MG63 (cell line): ENCODE results near the gene UBE2D4. TPM values are rescaled to one million over a fixed set of nuclear protein-coding genes. Genes with fewer than 3 reads are reported as not detected.
A peak's percentile ranks its signal among the peaks of the same experiment; 100 is the strongest.
"Not testable (repeated sequence)": the region's sequence is repeated elsewhere in the genome, so short reads cannot be mapped to it uniquely, and the experiment has no call there.

Source experiments
- DNase-seq: peaks from one replicate; pipeline ENCODE4 v3.0.0-alpha.2; 2020
- H3K27me3 ChIP-seq: fragments of 250-450 bp; sonication (Bioruptor Pico); 2 replicates; pipeline ENCODE4 v1.5.1; 2020; ENCODE audit warnings: mild to moderate bottlenecking, moderate library complexity
- H3K36me3 ChIP-seq: fragments of 250-450 bp; sonication (Bioruptor Pico); 2 replicates; pipeline ENCODE4 v1.5.1; 2020; ENCODE audit warnings: mild to moderate bottlenecking, moderate library complexity
- H3K4me3 ChIP-seq: fragments of 250-450 bp; sonication (Bioruptor Pico); 2 replicates; pipeline ENCODE4 v1.5.1; 2020; ENCODE audit warnings: mild to moderate bottlenecking, moderate library complexity
- H3K9me3 ChIP-seq: fragments of 250-450 bp; sonication (Bioruptor Pico); 2 replicates; pipeline ENCODE4 v1.5.1; 2020; ENCODE audit warnings: mild to moderate bottlenecking, moderate library complexity
- total RNA-seq: library from RNA; depleted of rRNA; stranded (reverse); fragments of >200 nt; shearing (Covaris generic); gene quantifications from 2 replicates; pipeline ENCODE4 v1.2.3, GENCODE V29; 2014; ENCODE audit warnings: low replicate concordance; rRNA removed

The UBE2D4 gene
- 10.7 and 20.7 TPM in 2 replicates for total RNA-seq

DNA sequence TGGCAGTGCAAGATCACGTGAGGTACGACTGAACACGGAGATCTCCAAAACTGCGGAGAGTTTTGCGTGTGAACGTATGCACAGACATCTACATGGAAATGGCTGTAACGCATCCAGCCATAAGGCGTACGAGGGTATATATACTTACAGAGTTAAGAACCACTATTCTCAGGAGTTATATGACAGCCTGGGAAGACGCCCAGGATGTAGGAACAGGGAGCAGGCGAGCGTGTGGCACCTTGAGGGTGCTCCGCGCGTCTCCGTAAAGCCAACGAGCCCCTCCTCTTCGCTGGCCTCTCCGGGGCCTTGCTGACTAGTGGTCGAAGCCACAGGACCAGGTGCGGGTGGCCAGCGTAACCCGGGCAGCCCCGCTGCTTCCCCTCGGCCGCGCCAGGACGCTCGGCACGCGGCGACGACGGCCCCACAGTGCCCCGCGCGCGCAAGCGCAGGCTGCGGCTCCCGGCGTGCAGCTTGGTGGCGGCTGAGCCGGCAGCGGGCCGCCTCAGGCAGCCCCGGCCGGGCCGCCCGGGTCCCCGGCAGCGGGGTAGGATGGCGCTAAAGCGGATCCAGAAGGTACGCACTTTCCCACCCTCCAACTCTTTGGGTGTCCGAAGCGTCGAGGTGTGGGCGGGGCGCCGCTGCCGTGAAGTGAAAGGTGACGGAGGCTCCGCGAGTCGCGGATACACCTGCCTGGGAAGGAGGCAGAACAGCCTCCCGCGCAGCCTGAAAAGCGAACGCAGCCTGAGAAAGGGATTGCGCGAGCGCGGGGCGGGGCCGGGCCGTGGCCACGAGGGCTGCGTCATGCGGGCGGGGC is at the start of gene UBE2D4:
TSS of gene UBE2D4 (plus strand) at position 453 of the 814 bp plus-strand sequence. CDS start at position 550, 97 bp downstream.
- Histone ChIP-seq H3K36me3 (no peaks in the 10 kb centered on the region), H3K4me3 (peak within 1 kb of the TSS; percentile 73), H3K27me3 (no peaks in the 10 kb centered on the region), H3K9me3 (no peaks in the 10 kb centered on the region)
- DNase-seq: peak; percentile 79

DNA sequence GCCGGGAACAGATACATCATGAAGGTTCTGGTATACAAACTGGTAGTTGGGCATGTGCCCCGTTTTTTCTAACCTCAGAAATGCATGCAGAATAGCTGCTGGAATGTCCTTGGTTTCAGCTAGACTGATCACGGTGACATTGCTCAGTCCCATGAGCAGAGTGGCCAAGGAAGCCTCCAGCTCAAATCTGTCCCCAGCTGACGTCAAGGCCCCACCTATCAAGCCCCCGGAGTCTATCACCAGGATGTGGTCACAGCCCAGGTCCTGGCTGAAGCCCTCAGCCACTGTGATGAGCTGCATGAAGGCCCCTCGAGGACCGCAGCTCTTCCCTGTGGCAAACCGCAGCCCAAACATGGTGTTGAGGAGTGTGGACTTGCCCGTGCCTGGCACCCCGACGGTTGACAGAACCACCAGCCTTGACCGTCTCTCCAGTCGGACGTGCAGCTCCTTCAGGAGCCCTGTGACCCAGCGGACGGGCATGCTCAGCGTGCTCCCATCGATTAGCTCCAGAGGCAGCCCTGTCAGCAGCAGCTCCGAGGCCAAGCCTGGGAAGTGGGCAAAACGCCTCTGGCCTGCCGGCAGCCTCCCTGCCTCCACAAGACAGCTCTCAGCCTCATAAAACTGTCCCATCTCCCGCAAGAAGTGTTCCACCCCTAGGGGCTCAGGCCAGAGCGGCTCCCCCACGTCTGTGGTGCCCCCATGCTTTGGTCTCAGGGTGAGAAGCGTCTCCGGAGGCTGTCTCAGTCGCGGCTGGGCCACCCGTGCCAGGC is 49.1 kb upstream of the UBE2D4 start:
- H3K9me3 ChIP-seq: no peaks in the 10 kb centered on the region
- H3K36me3 ChIP-seq: peaks cover 78% of the 10 kb centered on the region
- no peaks in the 10 kb centered on the region for H3K27me3 ChIP-seq
- DNase-seq: no peak
- H3K4me3 ChIP-seq: no peak overlapping the region

DNA sequence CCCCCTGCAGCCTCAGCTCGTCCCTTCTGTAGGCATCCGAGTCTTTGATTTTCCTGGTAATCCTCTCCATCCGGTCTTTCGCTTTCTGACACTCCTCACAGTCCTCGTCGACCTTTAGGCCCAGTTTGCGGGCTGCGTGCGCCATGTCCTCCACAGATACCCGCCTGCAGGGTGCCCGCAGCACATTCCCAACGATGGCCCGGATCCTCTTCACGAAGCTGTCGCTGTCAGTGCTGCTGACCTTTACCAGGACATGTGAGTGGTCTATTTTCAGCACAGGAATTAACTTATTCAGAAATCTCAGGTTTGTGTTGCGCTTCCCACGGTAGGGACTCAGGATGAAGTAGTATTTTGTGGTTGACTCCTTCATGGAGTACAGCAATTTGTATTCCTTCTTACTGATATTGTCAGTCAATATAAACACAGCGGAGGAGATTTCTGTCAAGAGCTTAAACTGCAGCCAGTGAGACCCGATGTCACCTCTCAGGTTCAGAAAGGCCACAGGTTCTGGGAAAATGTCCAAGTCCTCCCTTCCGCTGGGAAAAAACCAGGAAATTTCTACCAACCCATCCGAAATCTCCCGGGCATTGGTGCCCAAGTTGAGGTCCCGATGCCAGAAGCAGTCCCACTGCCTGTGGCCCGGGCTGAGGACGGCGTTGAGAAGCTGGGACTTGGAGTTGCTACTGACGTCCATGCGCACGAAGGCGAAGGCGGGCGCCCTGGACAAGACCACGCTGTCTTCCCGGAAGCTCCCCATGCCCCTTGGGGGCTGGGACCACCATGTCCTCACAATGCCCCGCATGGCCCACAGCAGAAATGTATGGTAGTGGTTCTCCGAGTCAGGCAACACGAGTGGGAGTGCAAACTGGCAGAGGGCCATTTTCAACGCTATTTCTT is 48.0 kb upstream of the UBE2D4 start:
- H3K27me3 ChIP-seq: no peaks in the 10 kb centered on the region
- H3K9me3 ChIP-seq: no peaks in the 10 kb centered on the region
- H3K36me3 ChIP-seq: peaks cover 84% of the 10 kb centered on the region
- H3K4me3 ChIP-seq: no peak overlapping the region
- no peak for DNase-seq

DNA sequence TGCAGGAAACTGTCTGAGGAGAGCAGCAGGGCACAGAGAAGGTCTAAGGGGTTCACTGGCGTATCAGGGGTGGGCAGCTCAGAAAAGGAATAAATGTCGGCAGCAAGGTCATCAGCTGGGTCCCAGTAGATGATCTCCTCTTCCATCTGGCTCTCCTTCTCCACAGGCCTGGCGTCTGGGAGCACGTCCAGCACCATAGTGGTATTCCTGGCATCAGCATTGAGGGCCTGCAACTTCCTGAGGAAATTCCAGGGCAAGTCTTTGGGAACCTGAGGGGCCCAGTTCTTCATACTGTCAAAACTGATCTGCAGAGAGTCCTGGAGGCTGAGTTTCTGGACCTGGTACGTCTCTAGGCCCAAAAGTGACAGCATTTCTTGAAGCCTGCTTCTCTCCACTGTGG is 47.4 kb upstream of the UBE2D4 start:
- H3K36me3 ChIP-seq: peaks cover 81% of the 10 kb centered on the region
- peak; percentile 53 for DNase-seq

DNA sequence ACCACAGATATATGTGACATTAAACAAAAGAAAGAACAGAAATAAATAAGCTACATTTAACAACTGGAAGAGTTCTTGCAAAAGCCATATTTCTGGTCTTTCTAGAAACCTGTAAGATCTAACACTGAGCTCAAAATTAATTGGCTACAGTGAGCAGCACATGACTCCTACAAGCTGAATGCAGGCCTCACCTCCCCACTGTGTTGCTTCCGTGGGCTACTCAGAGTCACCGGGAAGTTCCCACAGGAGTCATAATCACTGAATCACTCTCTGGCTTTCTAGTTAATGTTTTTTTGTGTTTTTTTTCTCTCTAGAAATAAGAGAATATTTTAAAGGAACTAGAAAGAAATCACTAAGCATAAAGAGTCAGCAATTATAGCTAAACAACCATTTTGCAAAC is 46.8 kb upstream of the UBE2D4 start:
- H3K4me3 ChIP-seq: no peak overlapping the region
- no peaks in the 10 kb centered on the region for H3K9me3 ChIP-seq
- no peaks in the 10 kb centered on the region for H3K27me3 ChIP-seq
- DNase-seq: peak; percentile 42
- peaks cover 78% of the 10 kb centered on the region for H3K36me3 ChIP-seq

More for the DNA sequence above, 47.4 kb upstream of the UBE2D4 start:
- Histone ChIP-seq H3K27me3 (no peaks in the 10 kb centered on the region), H3K9me3 (no peaks in the 10 kb centered on the region), H3K4me3 (no peak overlapping the region)

DNA sequence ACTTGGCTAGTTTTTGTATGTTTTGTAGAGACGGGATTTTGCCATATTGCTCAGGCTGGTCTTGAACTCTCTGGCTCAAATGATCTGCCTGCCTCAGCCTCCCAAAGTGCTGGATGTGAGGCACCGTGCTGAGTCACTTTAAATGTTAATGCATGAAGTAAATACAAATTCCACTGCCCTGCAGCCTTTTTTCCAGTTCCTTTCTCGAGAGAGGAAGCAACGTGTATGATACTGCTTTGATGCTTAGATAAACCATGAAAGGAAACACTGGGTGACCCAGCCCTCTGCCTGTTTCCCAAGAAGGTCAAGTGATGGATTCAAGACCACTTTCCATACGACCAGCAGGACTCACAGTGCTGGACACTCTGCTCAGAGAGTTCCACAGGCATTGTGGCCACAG is 45.6 kb upstream of the UBE2D4 start:
- H3K9me3 ChIP-seq: no peaks in the 10 kb centered on the region
- DNase-seq: no peak
- H3K4me3 ChIP-seq: no peak overlapping the region
- H3K36me3 ChIP-seq: peaks cover 75% of the 10 kb centered on the region
- no peaks in the 10 kb centered on the region for H3K27me3 ChIP-seq

DNA sequence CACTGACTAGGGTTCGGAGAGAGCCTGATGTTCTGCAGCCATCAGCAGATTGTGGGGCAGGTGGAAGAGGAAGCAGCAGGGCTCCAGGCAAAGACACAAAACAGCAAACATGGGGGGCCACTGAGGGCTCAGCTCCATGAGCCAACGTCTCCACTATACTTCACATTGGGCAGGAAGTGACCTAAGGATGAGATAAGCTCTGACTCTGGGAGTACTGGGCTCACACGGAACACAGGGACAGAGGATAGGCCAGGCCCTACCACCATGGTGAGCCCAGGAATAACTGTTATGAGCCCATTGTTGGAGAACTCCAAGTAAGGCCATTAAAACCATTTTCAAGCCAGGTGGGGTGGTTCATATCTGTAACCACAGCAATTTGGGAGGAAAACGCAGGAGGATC is 42.0 kb upstream of the UBE2D4 start:
- peaks cover 53% of the 10 kb centered on the region for H3K36me3 ChIP-seq
- no peaks in the 10 kb centered on the region for H3K9me3 ChIP-seq
- no peak for DNase-seq
- H3K4me3 ChIP-seq: no peak overlapping the region
- no peaks in the 10 kb centered on the region for H3K27me3 ChIP-seq

DNA sequence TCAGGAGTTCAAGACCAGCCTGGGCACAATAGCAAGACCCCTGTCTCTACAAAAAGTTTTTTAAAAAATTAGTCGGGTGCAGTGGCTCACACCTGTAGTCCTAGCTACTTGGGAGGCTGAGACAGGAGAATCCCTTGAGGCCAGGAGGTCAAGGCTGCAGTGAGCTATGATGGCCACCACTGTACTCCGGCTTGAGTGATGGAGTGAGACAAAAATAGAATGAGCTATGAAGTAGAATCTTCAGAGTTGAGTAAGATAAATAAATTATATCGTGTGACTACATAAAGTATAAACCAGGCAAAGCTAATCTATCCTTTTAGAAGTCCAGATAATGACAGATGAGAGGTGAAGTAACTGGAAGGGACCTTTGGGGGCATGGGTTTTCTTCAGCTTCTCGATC is 41.6 kb upstream of the UBE2D4 start:
- Histone ChIP-seq H3K27me3 (no peaks in the 10 kb centered on the region), H3K36me3 (peaks cover 52% of the 10 kb centered on the region), H3K9me3 (no peaks in the 10 kb centered on the region), H3K4me3 (no peak overlapping the region)
- no peak for DNase-seq

DNA sequence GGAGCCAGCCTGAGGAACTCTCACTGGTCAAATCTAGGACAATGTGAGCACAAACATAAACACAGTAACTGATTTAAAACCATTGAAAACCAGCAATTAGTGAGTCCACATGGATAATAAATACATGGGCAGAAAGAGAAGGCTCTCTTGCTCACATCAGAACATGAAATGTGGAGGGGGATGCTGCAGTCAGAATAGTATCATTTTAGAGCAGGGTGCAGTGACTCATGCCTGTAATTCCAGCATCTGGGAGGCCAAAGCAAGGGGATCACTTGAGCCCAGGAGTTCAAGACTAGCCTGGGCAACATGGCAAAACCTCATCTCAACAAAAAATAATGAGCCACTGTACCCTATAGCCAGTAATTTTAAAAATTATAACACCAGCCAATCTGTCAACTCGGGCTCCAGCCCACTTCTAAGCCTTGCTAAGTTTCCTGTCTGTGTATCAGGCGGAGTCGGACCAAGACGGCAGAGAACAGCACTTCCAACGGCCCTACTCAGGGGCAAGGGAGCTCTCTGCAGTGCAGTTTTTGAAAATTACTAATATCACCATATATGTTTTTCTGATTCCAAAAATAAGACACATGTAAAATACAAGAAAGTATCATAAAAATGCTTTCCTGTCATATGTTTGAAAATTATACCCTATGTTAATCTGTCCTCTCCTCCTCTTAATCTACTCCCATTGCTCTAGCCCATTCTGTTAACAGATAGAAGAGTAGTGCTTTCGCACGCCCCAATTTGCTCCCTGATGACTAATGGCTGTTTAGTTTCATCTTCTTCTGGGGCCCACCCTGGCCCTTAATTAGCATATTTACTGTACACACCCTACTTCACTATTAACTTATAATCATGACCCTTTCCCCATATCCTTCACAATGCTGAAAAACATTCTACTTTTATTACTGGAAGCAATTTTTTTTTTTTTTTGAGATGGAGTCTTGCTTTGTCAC is 37.0 kb upstream of the UBE2D4 start:
- no peaks in the 10 kb centered on the region for H3K27me3 ChIP-seq
- no peak overlapping the region for H3K4me3 ChIP-seq
- no peak for DNase-seq
- peaks cover 21% of the 10 kb centered on the region for H3K36me3 ChIP-seq
- no peaks in the 10 kb centered on the region for H3K9me3 ChIP-seq

DNA sequence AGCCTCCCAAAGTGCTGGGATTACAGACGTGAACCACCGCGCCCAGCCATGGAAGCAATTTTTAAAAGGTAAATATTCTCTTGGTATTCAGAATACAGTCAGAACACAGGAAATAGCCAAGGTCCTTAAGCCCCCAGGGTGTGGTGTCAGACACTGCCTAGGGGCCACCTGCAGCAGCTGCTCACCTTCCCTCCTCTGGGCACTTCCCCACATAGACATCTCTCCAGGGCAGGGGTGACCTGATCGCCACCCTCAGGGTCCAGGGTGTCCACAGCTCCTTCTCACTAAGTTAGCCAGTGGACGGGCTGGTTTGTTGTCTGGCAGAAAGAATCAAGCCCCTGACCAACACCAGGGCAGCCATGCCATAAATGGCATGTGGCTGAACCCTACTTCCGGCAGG is 35.8 kb upstream of the UBE2D4 start:
- Histone ChIP-seq H3K36me3 (peaks cover 21% of the 10 kb centered on the region), H3K27me3 (no peaks in the 10 kb centered on the region), H3K9me3 (no peaks in the 10 kb centered on the region), H3K4me3 (no peak overlapping the region)
- DNase-seq: no peak

DNA sequence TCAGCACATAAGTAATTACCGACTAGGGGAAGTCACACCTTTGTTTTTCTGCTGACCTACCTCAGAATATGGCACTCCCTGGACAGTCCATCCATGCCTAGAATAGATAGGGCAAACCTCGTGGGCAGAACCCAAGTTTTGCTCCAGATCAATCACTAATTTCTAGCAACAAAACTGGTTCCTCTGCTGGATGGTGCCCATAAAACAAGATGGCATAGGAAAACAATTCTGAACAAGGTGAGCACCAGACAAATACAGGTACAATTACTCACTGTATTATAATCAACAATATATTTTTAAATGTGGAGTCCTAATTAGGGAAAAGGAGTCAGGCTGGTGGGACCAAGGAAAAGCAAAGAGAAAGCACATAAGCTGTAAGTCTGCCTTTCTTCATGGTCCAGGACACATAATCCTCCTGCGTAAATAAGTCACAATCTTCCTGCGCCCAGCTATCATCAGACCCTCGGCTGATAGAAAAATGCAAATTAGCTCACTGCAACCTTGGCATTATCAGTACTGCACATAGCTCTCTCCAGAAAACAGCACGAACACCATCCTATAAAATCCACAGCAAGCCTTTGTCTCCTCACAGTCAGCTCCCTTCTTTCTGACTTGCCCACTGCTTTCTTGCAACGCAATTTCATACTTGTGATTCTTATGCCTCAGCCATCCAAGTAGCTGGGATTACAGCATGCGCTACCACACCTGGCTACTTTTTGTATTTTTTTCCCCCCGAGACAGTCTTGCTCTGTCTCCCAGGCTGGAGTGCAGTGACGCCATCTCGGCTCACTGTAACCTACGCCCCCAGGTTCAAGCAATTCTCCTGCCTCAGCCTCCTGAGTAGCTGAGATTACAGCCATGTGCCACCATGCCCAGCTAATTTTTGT is 34.9 kb upstream of the UBE2D4 start:
- Histone ChIP-seq H3K4me3 (no peak overlapping the region), H3K36me3 (peaks cover 18% of the 10 kb centered on the region), H3K27me3 (no peaks in the 10 kb centered on the region), H3K9me3 (0 out of 2 replicates have a peak, but pooled peaks cover 3% of the 10 kb centered on the region)
- no peak for DNase-seq

DNA sequence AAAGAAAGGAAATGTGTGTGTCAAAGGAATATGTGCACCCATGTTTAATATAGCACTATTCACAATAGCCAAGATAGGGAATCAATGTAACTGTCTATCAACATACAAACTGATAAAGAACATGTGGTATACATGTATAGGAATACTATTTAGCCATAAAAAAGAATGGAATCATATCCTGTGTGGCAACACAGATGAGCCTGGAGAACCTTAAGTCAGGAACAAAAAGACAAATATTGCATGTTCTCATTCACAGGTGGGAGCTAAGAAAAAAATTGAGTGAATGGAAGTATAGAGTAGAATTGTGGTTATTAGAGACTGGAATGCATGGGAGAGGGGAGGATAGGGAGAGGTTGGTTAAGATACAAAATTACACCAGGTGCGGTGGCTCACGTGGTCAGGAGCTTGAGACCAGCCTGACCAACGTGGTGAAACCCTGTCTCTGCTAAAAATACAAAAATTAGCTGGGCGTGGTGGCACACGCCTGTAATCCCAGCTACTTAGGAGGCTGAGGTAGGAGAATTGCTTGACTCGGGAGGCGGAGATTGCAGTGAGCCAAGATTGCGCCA is 30.3 kb upstream of the UBE2D4 start:
- no peak for DNase-seq
- H3K9me3 ChIP-seq: 0 out of 2 replicates have a peak, but pooled peaks cover 3% of the 10 kb centered on the region
- no peaks in the 10 kb centered on the region for H3K27me3 ChIP-seq
- H3K36me3 ChIP-seq: peaks cover 20% of the 10 kb centered on the region
- H3K4me3 ChIP-seq: no peak overlapping the region

DNA sequence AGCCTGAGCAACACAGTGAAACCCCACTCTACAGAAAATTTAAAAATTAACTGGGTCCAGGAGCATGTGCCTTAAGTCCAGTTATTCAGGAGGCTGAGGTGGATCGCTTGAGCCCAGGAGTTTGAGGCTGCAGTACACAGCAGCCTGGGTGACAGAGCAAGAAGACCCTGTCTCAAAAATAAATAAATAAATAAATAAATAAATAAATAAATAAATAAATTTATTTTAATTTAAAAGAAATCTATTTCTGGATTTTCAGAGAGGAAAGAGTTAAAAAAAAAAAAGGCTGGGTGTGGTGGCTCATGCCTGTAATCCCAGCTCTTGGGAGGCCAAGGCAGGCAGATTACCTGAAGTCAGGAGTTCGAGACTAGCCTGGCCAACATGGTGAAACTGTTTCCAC is 27.7 kb upstream of the UBE2D4 start:
- H3K27me3 ChIP-seq, H3K4me3 ChIP-seq, DNase-seq, H3K9me3 ChIP-seq: not testable (repeated sequence)
- H3K36me3 ChIP-seq: peaks cover 41% of the 10 kb centered on the region

DNA sequence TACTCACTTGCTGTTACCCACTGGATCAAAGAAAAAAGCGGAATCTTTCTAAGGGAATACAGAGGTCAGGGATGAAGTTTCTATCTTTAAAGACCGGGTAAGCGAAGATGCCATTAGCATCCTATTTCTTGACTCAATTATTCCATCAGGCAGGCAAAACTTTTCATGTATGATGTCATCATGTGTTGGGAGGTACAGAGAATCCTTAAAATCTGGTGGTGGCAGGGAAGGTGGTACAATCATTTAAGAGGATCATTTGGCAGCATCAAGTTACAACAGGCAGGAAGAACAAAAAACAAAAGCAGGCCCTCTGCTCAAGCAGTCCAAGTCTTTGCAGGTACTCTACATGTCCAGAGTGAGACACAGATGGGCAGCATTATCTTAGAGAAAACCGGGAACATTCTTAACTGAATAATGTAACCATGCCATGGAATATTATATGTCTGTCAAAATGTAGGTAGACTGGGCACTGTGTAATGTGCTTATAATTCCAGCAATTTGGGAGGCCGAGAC is 23.6 kb upstream of the UBE2D4 start:
- Histone ChIP-seq H3K27me3 (no peaks in the 10 kb centered on the region), H3K4me3 (no peak overlapping the region), H3K9me3 (no peaks in the 10 kb centered on the region), H3K36me3 (peaks cover 38% of the 10 kb centered on the region)
- no peak for DNase-seq
